ENCODE data around the gene TMEM200C.

TMEM200C gene

GRCh38 chr18:5895299-5895875 lies at the start of gene TMEM200C:
Gene TMEM200C (minus strand): TSS chr18:5895522. CDS start chr18:5892063, 3,459 bp downstream.
- no peak for DNase-seq (ENCODE audit: low spot score)

- no peak for DNase-seq (ENCODE audit: low spot score)
Observed at GRCh38 chr18:5944448-5944847, 49.1 kb upstream of the TMEM200C start.

GRCh38 chr18:5943514-5943913 lies 48.2 kb upstream of the TMEM200C start:
- no peak for DNase-seq (ENCODE audit: low spot score)

- DNase-seq (ENCODE audit: low spot score), result no peak
Observed at GRCh38 chr18:5942591-5942990, 47.3 kb upstream of the TMEM200C start.

- no peak for DNase-seq (ENCODE audit: low spot score)
Observed at GRCh38 chr18:5941890-5942289, 46.6 kb upstream of the TMEM200C start.

GRCh38 chr18:5939801-5940667 lies 44.7 kb upstream of the TMEM200C start:
- no peak for DNase-seq (ENCODE audit: low spot score)

- no peak for DNase-seq (ENCODE audit: low spot score)
Observed at GRCh38 chr18:5937795-5938194, 42.5 kb upstream of the TMEM200C start.

- DNase-seq (ENCODE audit: low spot score), result no peak
Observed at GRCh38 chr18:5937121-5937520, 41.8 kb upstream of the TMEM200C start.

- DNase-seq (ENCODE audit: low spot score), result no peak
Observed at GRCh38 chr18:5930789-5931188, 35.5 kb upstream of the TMEM200C start.

GRCh38 chr18:5918205-5918858 lies 23.0 kb upstream of the TMEM200C start:
- no peak for DNase-seq (ENCODE audit: low spot score)

GRCh38 chr18:5914951-5915350 lies 19.6 kb upstream of the TMEM200C start:
- DNase-seq (ENCODE audit: low spot score), result no peak

GRCh38 chr18:5914016-5914415 lies 18.7 kb upstream of the TMEM200C start:
- DNase-seq (ENCODE audit: low spot score), result no peak

- no peak for DNase-seq (ENCODE audit: low spot score)
Observed at GRCh38 chr18:5912566-5912965, 17.2 kb upstream of the TMEM200C start.

- DNase-seq (ENCODE audit: low spot score), result no peak
Observed at GRCh38 chr18:5909125-5909524, 13.8 kb upstream of the TMEM200C start.

GRCh38 chr18:5903386-5903785 lies 8.1 kb upstream of the TMEM200C start:
- no peak for DNase-seq (ENCODE audit: low spot score)

- no peak for DNase-seq (ENCODE audit: low spot score)
Observed at GRCh38 chr18:5900262-5900661, 4.9 kb upstream of the TMEM200C start.

GRCh38 chr18:5899835-5900234 lies 4.5 kb upstream of the TMEM200C start:
- DNase-seq (ENCODE audit: low spot score), result no peak

GRCh38 chr18:5895876-5896740 lies 786 bp upstream of the TMEM200C start:
- DNase-seq (ENCODE audit: low spot score), result no peak

- DNase-seq (ENCODE audit: low spot score), result no peak
Observed at GRCh38 chr18:5894611-5895298, 567 bp downstream of the TMEM200C start.

- DNase-seq (ENCODE audit: low spot score), result no peak
Observed at GRCh38 chr18:5893956-5894610, 1.2 kb downstream of the TMEM200C start.

Data from AG08395 (cell line).